Measurements from ENCODE around the gene ZNF22.

DNA sequence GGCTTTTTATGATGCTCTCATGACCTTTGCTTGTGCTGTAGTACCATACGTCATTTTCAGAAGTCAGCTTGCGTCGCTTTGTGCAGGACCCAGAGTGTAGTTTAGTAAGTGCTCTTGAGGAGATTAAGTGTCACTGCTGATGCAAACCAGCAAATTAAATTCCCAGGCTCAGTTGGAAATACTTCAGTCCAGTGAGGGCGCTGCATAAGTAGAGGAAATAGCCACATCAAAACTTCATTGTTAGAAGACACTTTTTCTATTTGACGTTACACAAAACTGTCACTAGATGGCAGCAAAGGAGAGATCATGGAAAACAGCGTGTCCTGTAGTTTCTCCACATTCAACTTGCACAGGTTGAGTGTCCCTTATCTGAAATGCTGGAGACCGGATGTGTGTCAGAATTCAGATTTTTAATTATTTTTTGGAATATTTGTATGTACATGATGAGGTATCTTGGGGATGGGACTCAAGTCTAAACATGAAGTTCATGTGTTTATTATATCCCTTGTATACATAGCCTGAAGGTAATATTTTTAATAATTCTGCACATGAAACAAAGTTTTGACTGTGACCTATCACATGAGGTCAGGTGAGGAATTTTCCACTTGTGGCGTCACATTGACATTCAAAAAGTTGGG lies 7.9 kb downstream of the ZNF22 start:
- TF ChIP-seq POLR2AphosphoS5 (IDR thresholded peaks at IDR 0.05; ENCODE audit: insufficient read depth in 1 of 2, low read depth in 1 of 2) (peak in 1 of 2 donors; percentile 71), POLR2A (IDR thresholded peaks at IDR 0.05) (no peak)

Data from vagina (tissue), 2 donors.